K562 (cell line): ENCODE measurements around the gene SORT1. TPM values are rescaled to one million over a fixed set of nuclear protein-coding genes. Genes with fewer than 3 reads are reported as not detected.

Experiments used
- ATAC-seq: fragments of 200-7000 bp; cut with Tn5 transposase; 3 replicates; pipeline ENCODE4 v1.9.1; 2020; ENCODE audit warnings: moderate library complexity
- BruUV-seq: library from RNA; stranded (reverse); fragments of 400-500 nt; replicated peaks from 2 replicates; lab custom pipeline; 2021; lab: Mats Ljungman, UMichigan
- CTCF ChIA-PET: fragments of 300-600 bp; formaldehyde crosslinking; extraction: SDS; loops from one replicate; lab custom pipeline; 2021; ENCODE audit warnings: low intra/inter-chr PET ratio; lab: Yijun Ruan, JAX
- POLR2A ChIA-PET: fragments of 300-600, 350-650 bp; sonication (Branson Sonifier 250); formaldehyde crosslinking; extraction: SDS; loops from one replicate; lab custom pipeline; 2021; ENCODE audit warnings: antibody characterized with exemption, inconsistent platforms; lab: Yijun Ruan, JAX
- DNase-seq, 4 experiments: peaks; one replicate each; pipeline versions ENCODE4 v3.0.0 to v3.0.0-alpha.2; 2011 to 2018; ENCODE audit warnings: low spot score in 3 of 4, mixed read lengths in 3 of 4; ENCODE audit errors: extremely low read depth in 1 of 4
- FAIRE-seq: peaks from 2 replicates; lab custom pipeline; 2011; peaks lifted over from hg19 to GRCh38; lab: Jason Lieb, UNC
- H2AFZ ChIP-seq: 2 replicates; pipeline ENCODE4 v1.6.0; 2011; ENCODE audit warnings: low read depth, low read length, control low read depth, inconsistent platforms
- H3K27ac ChIP-seq: fragments of 200-600 bp; 3 replicates; pipeline ENCODE4 v1.8.0; 2011; ENCODE audit warnings: low read depth, mild to moderate bottlenecking, control low read depth, inconsistent platforms, low read length, moderate library complexity, mixed read lengths; ENCODE audit errors: extremely low read depth
- H3K27me3 ChIP-seq, 2 experiments: fragments of 300-600 bp in 1 of 2; 2 replicates in 1 of 2; 3 replicates in 1 of 2; pipeline versions ENCODE4 v1.6.0 to v1.8.0; 2011; ENCODE audit warnings: inconsistent platforms in 2 of 2, low read length in 2 of 2, mild to moderate bottlenecking in 1 of 2, mixed read lengths in 1 of 2, moderate library complexity in 1 of 2; ENCODE audit not compliant: control insufficient read depth in 2 of 2, insufficient read depth in 2 of 2
- H3K36me3 ChIP-seq: fragments of 300-600 bp; 3 replicates; pipeline ENCODE4 v1.8.0; 2011; ENCODE audit warnings: mild to moderate bottlenecking, low read length, inconsistent platforms; ENCODE audit not compliant: control insufficient read depth, insufficient read depth
- H3K4me1 ChIP-seq, 2 experiments: fragments of 200-600 bp in 1 of 2; replicated peaks in 1 of 2; 2 replicates in 1 of 2; 3 replicates in 1 of 2; pipeline versions ENCODE4 v1.5.1 to v1.8.0; 2011; ENCODE audit warnings: inconsistent platforms in 2 of 2, low read length in 2 of 2, mild to moderate bottlenecking in 1 of 2, mixed read lengths in 1 of 2, moderate library complexity in 1 of 2; ENCODE audit not compliant: control insufficient read depth in 2 of 2, insufficient read depth in 2 of 2
- H3K4me2 ChIP-seq: 2 replicates; pipeline ENCODE4 v1.6.1; 2011; ENCODE audit warnings: low read length, control low read depth, inconsistent platforms, mixed read lengths; ENCODE audit not compliant: insufficient read depth
- H3K4me3 ChIP-seq: fragments of 200-600 bp; sonication (generic), shearing (Covaris generic); 2 replicates; pipeline ENCODE4 v1.5.1; 2016; ENCODE audit warnings: control low read depth, inconsistent platforms
- H3K79me2 ChIP-seq: fragments of 200-600 bp; 3 replicates; pipeline ENCODE4 v1.8.0; 2011; ENCODE audit warnings: low read length, inconsistent platforms; ENCODE audit not compliant: control insufficient read depth, insufficient read depth
- H3K9ac ChIP-seq, 2 experiments: 2 replicates each; pipeline versions ENCODE4 v1.6.0 to v1.6.1; 2011; ENCODE audit warnings: low read depth in 2 of 2, low read length in 2 of 2, control low read depth in 1 of 2, inconsistent platforms in 1 of 2, mild to moderate bottlenecking in 1 of 2, mixed read lengths in 1 of 2; ENCODE audit not compliant: insufficient read depth in 1 of 2
- H3K9me1 ChIP-seq: one replicate; pipeline ENCODE4 v1.6.0; 2011; ENCODE audit warnings: inconsistent platforms, mild to moderate bottlenecking, low read length, moderate library complexity; ENCODE audit not compliant: control insufficient read depth, insufficient read depth
- H3K9me3 ChIP-seq: replicated peaks from 2 replicates; pipeline ENCODE4 v1.5.1; 2011; ENCODE audit warnings: low read depth, low read length, inconsistent platforms; ENCODE audit not compliant: control insufficient read depth, insufficient read depth
- H4K20me1 ChIP-seq: replicated peaks from 2 replicates; pipeline ENCODE4 v1.6.1; 2011; ENCODE audit warnings: low read length, inconsistent platforms, mixed read lengths; ENCODE audit not compliant: control insufficient read depth, insufficient read depth
- BRD4 ChIP-seq: fragments of 200-600 bp; sonication (generic); IDR thresholded peaks from 2 replicates; pipeline ENCODE4 v1.6.1; 2017; ENCODE audit warnings: inconsistent platforms
- HNRNPUL1 ChIP-seq: fragments of 200-400 bp; formaldehyde crosslinking; IDR thresholded peaks from 2 replicates; pipeline ENCODE4 v1.6.1; 2017; ENCODE audit warnings: low read length
- KLF10 ChIP-seq: fragments of 250-450 bp; sonication (Bioruptor Pico); IDR thresholded peaks from 2 replicates; pipeline ENCODE4 v1.6.1; 2021; ENCODE audit warnings: matching md5 sums
- L3MBTL2 ChIP-seq: fragments of 450-650 bp; IDR thresholded peaks from 2 replicates; pipeline ENCODE4 v1.6.1; 2016; ENCODE audit warnings: mild to moderate bottlenecking, moderate library complexity
- POLR2AphosphoS5 ChIP-seq: IDR thresholded peaks from 2 replicates; pipeline ENCODE4 v1.6.1; 2011; ENCODE audit warnings: mild to moderate bottlenecking, low read depth, low read length, moderate library complexity; ENCODE audit not compliant: control insufficient read depth, insufficient read depth
- POLR3G ChIP-seq: IDR thresholded peaks from 2 replicates; pipeline ENCODE4 v1.6.1; 2011; ENCODE audit not compliant: insufficient read length, insufficient replicate concordance; ENCODE audit errors: extremely low read depth
- TRIM24 ChIP-seq, 2 experiments: fragments of 450-650 bp; IDR thresholded peaks; 2 replicates each; pipeline ENCODE4 v1.6.1; 2016
- WHSC1 ChIP-seq: IDR thresholded peaks from one replicate; pipeline ENCODE4 v1.6.1; 2012; ENCODE audit warnings: low read length, control low read depth, inconsistent platforms
- ZBTB34 ChIP-seq: fragments of 250-450 bp; sonication (Bioruptor Pico); IDR thresholded peaks from 2 replicates; pipeline ENCODE4 v1.8.0; 2021; ENCODE audit warnings: mild to moderate bottlenecking, moderate library complexity
- ZKSCAN1 ChIP-seq: fragments of 150-350 bp; IDR thresholded peaks from 2 replicates; pipeline ENCODE4 v1.6.1; 2016; ENCODE audit warnings: low read depth, low read length
- ZNF408 ChIP-seq: fragments of 250-450 bp; sonication (Bioruptor Pico); IDR thresholded peaks from 2 replicates; pipeline ENCODE4 v1.4.0; 2020; ENCODE audit warnings: low read depth, mild to moderate bottlenecking, moderate library complexity
- ZNF551 ChIP-seq: fragments of 250-450 bp; sonication (Bioruptor Pico); IDR thresholded peaks from 2 replicates; pipeline ENCODE4 v1.5.0; 2021; ENCODE audit warnings: mild to moderate bottlenecking, moderate library complexity
- WGBS: fragments of 100-300 bp; shearing (Covaris generic); methylation state at CpG from one replicate; pipeline ENCODE4 v1.1.6; 2016; ENCODE audit warnings: low coverage, mixed read lengths; ENCODE audit not compliant: insufficient coverage; ENCODE audit errors: missing lambda C conversion rate; 5-methylcytosine and 5-hydroxymethylcytosine counted together
- in situ Hi-C: fragments of 300-500 bp; cut with MboI; formaldehyde crosslinking; loops from 4 replicates; pipeline ENCODE4 v1.15.0; 2018; ENCODE audit warnings: inconsistent platforms, mixed read lengths
- intact Hi-C: fragments of 100-400 bp; cut with micrococcal nuclease; formaldehyde crosslinking; loops from 2 replicates; pipeline ENCODE4 v1.14.2; 2022
- polyA plus RNA-seq, 8 experiments: library from polyadenylated mRNA; depleted of rRNA in 4 of 8; stranded (reverse) in 5 of 8; unstranded in 3 of 8; fragments of >200 nt; fragmentation: Nextera tagmentation in 2 of 8; fragmentation: Illumina TruSeq in 1 of 8; extraction: Ambion mirVana in 2 of 8; extraction: Trizol in 1 of 8; gene quantifications; 2 replicates each; pipeline versions ENCODE4 v1.2.1 to v1.2.3, GENCODE V29; 2011 to 2014; ENCODE audit warnings: inconsistent platforms in 1 of 8, missing spikeins in 1 of 8
- total RNA-seq, 7 experiments: library from RNA; depleted of rRNA in 6 of 7; stranded (reverse); fragments of >200 nt in 6 of 7; fragmentation: Illumina TruSeq in 2 of 7; extraction: Trizol in 2 of 7; gene quantifications; 2 replicates each; pipeline versions ENCODE4 v1.2.1 to v1.2.3, GENCODE V29; 2011 to 2021; ENCODE audit warnings: low replicate concordance in 1 of 7

The SORT1 gene
- total and polyA plus RNA-seq, 9 of the 15 experiments (the other 6 are each of a cell fraction or from before 2014, with no cell fraction given) = 27.4 to 112 (median 65.0) TPM

- ChIA-PET CTCF (no interaction called here), POLR2A (interaction anchor here (0.7 kb wide), 1 partner anchor 10 kb away, joined by 3 read pairs; no protein-coding TSS in a partner anchor)
- Histone ChIP-seq H2AFZ (no peak overlapping the region), H3K4me3 (no peak overlapping the region), H3K9me3 (no peaks in the 10 kb centered on the region), H3K4me2 (no peak overlapping the region), H3K79me2 (peaks cover 43% of the 10 kb centered on the region), H3K9me1 (peaks cover 4% of the 10 kb centered on the region), H3K4me1 (peaks cover 6 to 31% of the 10 kb centered on the region in 2 experiments; a peak in 4 of 5 replicates), H3K9ac (no peak overlapping the region), H4K20me1 (no peaks in the 10 kb centered on the region), H3K27ac (no peak overlapping the region), H3K36me3 (peaks cover 68% of the 10 kb centered on the region), H3K27me3 (no peaks in the 10 kb centered on the region)
- 94% methylated on average over 3 of the region's 3 CpGs for WGBS
- DNase-seq = no peak
- intact Hi-C loops (no loop called here), in situ Hi-C loops (no loop called here)
- no peak for FAIRE-seq
- no peak for ATAC-seq
- BruUV-seq = no TSS peak
- TF ChIP-seq BRD4 = no peak
- no peak for TF ChIP-seq WHSC1
- no peak for TF ChIP-seq ZNF408
- TF ChIP-seq HNRNPUL1 = no peak
- no peak for TF ChIP-seq ZNF551 (CRISPR knock-in tag)
- TF ChIP-seq KLF10 (CRISPR knock-in tag) = no peak
- no peak for TF ChIP-seq POLR2AphosphoS5
- TF ChIP-seq L3MBTL2 = no peak
- no peak for TF ChIP-seq POLR3G
- TF ChIP-seq ZBTB34 (CRISPR knock-in tag) = no peak
- no peak for TF ChIP-seq ZKSCAN1
- TF ChIP-seq TRIM24 (IDR thresholded peaks at IDR 0.05) = no peak
Observed at GRCh38 chr1:109367626-109368025, 30.1 kb downstream of the SORT1 start.
